CD4-positive, alpha-beta T cell treated with Interleukin-17A for 4 hours (primary cell): Measurements from ENCODE around the gene ZCCHC8.

Experiments used
- DNase-seq: peaks from one replicate; pipeline ENCODE4 v3.0.0-alpha.2; 2020; ENCODE audit warnings: mixed read lengths

Gene ZCCHC8

DNA sequence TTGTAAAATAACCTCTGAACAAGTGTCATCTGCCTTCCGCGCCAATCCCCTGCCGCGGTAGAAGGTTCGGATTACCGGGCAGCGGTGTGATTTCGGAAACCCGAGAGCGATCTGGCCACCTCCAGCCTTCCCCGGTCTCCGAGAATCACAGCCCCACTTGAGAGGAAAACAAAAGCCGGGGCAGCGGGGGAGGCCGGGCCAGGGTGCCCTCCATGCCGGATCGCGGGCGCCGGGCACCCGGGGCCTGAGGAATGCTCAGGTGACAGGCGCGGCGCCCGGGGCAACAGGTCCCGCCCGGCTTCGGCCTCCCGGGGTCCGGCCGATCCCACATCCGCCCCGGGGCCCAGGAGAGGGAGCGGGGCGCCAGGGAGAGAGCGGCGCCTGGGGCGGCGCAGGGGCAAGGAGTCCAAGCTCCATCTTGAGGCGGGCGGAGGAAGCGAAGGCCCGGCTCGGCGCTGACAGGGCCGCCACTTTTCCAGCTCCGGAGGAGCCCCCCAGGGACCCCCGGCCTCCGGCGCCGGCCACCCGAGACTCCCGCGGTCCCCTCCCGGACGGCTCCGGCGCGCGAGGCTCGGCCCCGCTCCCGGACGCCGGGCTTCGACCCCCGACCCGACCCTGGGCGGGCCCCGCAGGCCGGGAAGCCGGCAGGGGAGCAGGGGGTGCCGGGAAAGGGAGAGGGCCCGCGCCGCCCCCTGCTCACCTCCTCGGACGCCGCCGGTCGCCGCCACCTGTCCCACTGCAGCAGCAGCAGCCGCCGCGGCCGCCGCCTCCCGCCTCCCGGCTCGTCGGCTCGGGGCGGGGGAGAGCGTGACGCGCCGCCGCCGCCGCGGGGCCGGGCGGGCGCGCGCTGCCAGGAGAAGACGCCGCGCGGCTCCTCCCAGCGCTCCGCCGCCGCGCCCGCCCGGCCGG is 78.7 kb downstream of the ZCCHC8 start, which contains the start of gene CLIP1:
Gene CLIP1, minus strand, starts transcription at position 849 of the 909 bp plus-strand sequence. CDS start 42,217 bp downstream, outside the sequence.
- DNase-seq, result peak; percentile 72
